Pons (tissue), 1 donor: ENCODE results near the gene PDE11A.

Source experiments
- DNase-seq: peaks from one replicate; pipeline ENCODE4 v3.0.0-alpha.2; 2016; ENCODE audit warnings: low spot score

The PDE11A gene

GRCh38 chr2:177669201-177669600, 403.4 kb downstream of the PDE11A start:
- no peak for DNase-seq

GRCh38 chr2:177668617-177669016, 404.0 kb downstream of the PDE11A start:
- no peak for DNase-seq

DNA sequence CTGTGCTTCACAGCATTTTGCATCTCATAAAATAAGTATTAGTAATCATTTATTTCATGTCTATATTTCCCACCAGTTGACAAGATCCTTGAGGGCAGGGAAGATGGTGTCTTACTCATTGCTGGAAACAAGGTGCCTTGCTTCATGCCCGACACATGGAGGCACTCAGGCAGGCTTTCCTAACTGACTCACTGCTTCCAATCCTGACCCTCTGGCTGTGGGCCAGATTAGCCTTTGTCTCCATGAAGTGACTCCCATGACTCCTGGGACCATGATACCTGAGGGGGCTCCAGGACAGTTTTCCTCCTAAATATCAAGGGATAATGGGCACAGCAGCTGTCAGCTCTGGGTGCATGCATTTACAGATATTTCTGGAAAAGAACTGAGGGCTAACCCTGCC, 405.0 kb downstream of the PDE11A start:
- no peak for DNase-seq

DNA sequence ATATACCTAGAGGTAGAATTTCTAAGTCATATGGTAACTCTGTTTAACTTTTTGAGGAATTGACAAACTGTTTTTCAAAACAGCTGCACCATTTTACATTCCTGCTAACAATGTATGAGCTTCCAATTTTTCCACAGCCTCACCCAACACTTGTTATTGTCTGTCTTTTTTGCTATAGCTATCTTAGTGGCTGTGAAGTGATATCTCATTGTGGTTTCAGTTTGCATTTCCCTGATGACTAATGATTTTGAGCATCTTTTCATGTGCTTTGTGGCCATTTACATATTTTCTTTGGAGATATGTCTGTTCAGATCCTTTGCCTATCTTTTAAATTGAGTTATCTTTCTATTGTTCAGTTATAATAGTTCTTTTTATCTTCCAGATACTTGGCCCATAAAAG, 406.2 kb downstream of the PDE11A start:
- no peak for DNase-seq

GRCh38 chr2:177665948-177666347, 406.6 kb downstream of the PDE11A start:
- DNase-seq, result no peak

DNA sequence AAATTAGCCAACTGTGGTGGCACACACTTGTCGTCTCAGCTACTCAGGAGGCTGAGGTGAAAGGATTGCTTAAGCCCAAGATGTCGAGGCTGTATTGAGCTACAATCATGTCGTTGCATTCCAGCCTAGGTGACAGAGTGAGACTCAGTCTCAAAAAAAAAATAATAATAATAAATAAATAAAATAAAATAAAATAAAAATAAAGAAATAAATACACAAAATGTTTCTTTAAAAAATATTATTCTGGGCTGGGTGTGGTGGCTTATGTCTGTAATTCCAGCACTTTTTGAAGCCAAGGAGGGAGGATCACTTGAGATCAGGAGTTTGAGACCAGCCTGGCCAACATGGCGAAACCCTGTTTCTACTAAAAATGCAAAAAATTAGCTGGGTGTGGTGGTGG, 407.2 kb downstream of the PDE11A start:
- no peak for DNase-seq

GRCh38 chr2:177662895-177663294, 409.7 kb downstream of the PDE11A start:
- DNase-seq, result no peak

DNA sequence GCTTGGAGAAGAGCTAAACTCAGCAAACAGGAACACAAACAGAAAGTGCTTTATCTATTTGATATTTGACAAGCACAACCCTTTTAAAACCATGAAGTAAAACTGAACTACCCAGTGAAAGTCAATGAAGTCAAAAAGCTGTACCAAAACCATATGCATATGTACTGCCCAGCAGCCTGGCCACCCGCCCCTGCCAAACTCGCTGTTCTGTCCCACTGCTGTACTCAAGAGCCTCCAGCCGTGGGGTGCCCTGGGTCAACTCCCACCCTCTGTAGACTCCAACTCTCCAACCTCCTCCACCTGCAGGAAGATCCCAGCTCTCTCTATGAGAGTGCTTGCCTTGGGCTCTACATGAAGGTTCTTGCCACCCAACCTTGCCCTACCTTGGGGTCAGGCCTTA, 411.8 kb downstream of the PDE11A start:
- DNase-seq, result no peak

GRCh38 chr2:177658309-177658708, 414.3 kb downstream of the PDE11A start:
- DNase-seq, result no peak

DNA sequence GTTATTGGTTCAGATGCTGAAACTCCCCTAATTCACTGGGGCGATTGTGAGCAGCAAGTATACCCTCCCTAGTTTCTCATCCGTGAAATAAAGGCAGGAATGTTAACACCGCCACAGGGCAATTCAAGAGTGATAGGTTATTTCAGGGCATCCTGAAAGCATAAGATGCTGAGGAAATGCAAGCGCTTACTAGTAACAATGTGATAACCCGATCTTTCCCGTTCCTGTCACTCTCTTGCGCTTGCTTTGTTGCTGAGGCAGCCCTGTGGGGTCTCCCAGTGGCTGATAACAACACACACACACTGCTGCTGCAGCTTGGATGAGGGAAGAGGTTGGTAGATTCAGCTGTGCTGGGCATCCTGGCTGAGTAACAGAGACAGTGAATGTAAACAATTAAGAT, 420.7 kb downstream of the PDE11A start:
- DNase-seq, result no peak

- DNase-seq, result no peak
Observed at GRCh38 chr2:177649568-177650518, 422.7 kb downstream of the PDE11A start.

DNA sequence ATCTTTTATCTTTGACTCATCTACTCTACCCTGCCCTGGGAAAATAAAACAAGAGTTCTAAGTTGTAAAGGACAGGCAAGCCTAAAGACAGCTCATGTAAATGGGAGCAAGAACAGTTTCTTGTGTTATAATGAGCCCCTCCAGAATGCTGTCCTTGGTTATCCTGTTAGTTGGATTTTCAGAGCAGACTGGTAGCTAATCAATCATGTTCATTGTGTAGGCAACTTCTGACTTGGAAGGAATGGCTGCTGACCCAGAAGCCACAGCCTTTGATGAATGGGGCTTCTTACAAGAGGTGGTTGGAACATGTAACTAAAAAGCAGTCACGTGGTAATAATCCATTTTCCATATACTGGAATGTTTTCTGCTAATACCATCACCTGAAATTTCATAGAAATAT, 425.8 kb downstream of the PDE11A start:
- DNase-seq, result no peak

DNA sequence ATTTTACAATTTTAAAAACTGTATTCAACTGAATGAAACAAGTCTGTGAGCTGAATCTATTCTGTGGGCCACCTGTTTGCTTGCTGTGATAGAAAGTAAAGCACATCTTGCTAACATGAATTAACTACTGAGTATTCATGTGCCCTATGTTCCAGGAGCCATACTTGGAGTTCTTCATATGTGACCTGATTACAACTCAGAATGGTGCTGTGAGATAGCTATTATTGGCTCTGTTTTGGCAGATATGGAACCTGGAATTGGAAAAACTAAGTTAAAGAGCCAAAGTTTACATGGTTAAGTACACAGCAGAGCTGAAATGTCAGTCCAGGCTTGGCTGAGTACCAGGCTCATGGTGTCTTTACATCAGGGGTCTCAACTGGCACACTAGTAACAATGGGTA, 426.3 kb downstream of the PDE11A start:
- no peak for DNase-seq

DNA sequence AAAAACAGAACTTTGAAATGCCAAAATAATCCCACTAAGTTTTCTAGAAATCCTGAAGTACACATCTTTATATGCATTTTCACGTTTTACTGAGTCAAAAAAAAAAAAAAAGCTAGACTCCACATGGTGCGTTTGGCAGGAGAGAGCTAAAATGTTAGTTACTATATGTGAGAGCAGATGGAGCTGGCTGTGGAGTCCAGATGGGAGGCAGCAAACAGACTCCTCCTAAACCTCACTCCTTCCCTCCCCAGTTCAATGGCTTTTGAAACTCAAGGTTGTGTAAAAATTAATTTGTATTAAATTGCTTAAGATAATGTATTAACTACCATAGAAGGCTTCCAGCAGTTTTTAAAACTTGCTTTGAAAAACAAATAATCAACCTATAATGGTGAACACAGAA, 431.2 kb downstream of the PDE11A start:
- no peak for DNase-seq

DNA sequence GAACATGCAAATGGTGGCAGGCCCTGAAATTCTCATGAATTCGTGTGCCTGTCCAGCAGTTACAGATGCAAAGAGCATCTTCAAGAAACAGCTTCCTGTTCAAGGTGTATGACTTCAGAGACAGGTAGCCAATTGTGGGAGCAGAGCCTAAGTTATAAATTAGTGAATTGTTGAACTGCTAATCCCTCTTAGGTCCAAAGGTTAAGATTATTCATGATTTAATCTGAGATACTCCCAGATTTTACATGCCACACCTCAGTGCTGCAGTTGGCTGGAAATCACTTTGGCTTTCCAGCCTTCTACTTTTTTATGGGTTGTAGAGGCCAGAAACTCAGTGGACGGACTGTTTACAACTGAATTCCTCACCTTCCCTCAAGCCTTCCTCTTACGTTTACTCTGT, 432.2 kb downstream of the PDE11A start:
- no peak for DNase-seq

DNA sequence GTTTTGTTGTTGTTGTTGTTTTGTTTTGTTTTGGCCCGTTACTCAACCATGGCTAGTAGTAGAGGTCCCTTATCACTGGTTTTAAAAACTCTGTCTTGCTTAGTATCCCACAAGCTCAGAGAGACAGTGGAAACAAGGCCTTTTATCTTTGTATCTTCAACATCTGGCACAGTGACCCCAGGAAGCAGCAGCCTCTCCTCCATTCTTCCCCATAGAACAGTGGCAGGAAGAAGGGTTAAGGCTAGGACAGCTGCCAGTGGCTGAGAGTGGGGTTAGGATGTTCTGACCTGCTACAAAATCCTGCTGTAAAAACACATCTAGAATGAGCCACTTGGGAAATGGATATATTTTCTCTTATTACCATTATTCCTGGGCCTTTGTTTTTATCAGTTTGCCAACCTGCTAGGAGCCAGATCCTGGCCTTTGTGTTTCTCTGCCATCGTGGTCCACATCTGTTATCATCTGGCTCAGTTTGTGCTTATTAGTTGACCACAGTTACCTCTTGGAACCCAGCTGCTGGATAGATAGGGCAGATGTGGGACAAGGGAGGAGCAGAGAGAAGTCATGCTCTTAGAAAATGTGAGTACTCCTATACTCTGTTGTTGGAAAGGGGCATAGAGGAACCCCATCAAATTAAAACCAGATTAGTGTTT, 433.2 kb downstream of the PDE11A start:
- no peak for DNase-seq

GRCh38 chr2:177638507-177638906, 434.1 kb downstream of the PDE11A start:
- DNase-seq, result no peak

GRCh38 chr2:177636672-177637071, 435.9 kb downstream of the PDE11A start:
- no peak for DNase-seq

DNA sequence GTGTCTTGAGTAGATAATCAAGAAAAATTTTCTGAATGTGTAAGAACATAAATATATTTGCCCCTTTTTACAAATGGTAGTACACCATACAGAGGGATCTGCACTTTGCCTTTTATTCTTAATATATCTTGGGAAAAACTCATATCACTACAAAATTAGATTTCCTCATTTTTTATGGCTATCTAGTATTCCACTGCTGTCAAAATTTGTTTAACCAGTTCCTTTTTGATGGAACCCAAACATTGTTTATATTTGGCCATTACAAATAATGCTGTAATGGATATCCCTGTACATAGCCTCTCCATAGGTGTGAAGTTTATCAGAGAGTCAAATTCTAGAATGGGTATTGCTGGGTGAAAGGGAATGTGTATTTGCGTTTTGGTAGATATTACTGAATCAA, 436.9 kb downstream of the PDE11A start:
- DNase-seq, result no peak

GRCh38 chr2:177633910-177634294, 438.7 kb downstream of the PDE11A start:
- DNase-seq, result no peak

- DNase-seq, result no peak
Observed at GRCh38 chr2:177633111-177633510, 439.5 kb downstream of the PDE11A start.

GRCh38 chr2:177631680-177632079, 440.9 kb downstream of the PDE11A start:
- DNase-seq, result no peak

- DNase-seq, result no peak
Observed at GRCh38 chr2:177629357-177630024, 443.1 kb downstream of the PDE11A start.
